ENCODE results near the gene CHD5.

The CHD5 gene

DNA sequence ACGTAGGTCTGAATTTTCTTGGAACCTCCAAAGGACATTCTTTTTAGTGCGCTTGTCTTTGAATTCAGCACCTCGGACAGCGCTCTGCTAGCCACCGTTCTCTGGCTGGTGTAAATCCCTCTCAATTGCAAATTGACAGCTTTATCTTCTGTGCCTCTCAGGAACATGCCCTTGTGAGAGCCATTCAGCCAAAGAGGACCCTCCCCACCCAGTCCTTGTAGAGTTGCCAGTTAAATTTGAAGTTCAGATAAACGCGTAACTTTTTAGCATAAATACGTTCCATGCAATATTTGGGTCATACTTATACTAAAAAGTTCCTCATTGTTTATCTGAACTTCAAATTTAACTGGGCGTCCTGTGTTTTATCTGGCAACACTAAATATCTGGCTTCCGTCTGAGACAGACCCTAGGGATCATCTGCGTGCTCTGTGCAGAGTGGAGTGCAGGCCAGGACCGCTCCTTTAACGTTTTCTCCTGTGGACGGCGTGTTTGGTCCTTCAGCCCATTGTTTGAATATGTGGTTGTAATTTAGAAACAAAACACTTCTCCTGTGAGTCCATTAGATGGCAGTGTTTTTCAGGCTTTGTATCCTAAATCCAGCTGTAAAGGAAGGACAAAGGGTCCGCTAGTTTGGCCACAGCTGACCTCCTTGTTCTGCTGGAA, 127.4 kb downstream of the CHD5 start:
- DNase-seq, result no peak
